ENCODE measurements around the gene FAM83G.

FAM83G gene

GRCh38 chr17:18962494-18962815 lies 42.1 kb downstream of the FAM83G start:
- Histone ChIP-seq H3K27ac (ENCODE audit: extremely low read depth, low read depth, low read length) (no peak overlapping the region), H3K4me3 (ENCODE audit: low read depth, low read length) (no peak overlapping the region), H3K4me1 (ENCODE audit: control insufficient read depth, insufficient read depth, low read length) (peaks cover 5% of the 10 kb centered on the region), H3K9me3 (ENCODE audit: control insufficient read depth, insufficient read depth, low read depth, low read length) (no peaks in the 10 kb centered on the region), H3K36me3 (ENCODE audit: control insufficient read depth in 2 of 2, insufficient read depth in 1 of 2, low read length in 2 of 2) (no peaks in the 10 kb centered on the region)
- CTCF ChIA-PET, result interaction anchor here (0.7 to 3.7 kb wide), 6 partner anchors 10 to 60 kb away, joined by 3 to 31 read pairs (median 3); no protein-coding TSS in a partner anchor
- TF ChIP-seq ZFHX2 (tag by site-specific recombination; conservative IDR thresholded peaks at IDR 0.05), result 0 out of 2 replicates have a peak, but pooled peaks have one; percentile 2
- no peak for TF ChIP-seq GLIS1 (tag by site-specific recombination; IDR thresholded peaks at IDR 0.05)
- POLR2A ChIA-PET, result interaction anchor here (0.9 kb wide), 1 partner anchor 10 kb away, joined by 3 read pairs; no protein-coding TSS in a partner anchor

GRCh38 chr17:18961634-18962493 lies 42.7 kb downstream of the FAM83G start:
- ChIA-PET POLR2A (interaction anchor here (0.8 to 1.0 kb wide), 3 partner anchors 8 to 102 kb away, joined by 3 read pairs; no protein-coding TSS in a partner anchor), CTCF (interaction anchor here (0.6 to 3.7 kb wide), 28 partner anchors 8 to 746 kb away, joined by 3 to 31 read pairs (median 6); partner anchors contain the start of genes FAM83G and SLC5A10)
- TF ChIP-seq ZNF449 (tag by site-specific recombination; IDR thresholded peaks at IDR 0.05) (peak; percentile 64; the same call in 1 of the 2 replicates), ZNF138 (tag by site-specific recombination; IDR thresholded peaks at IDR 0.05; ENCODE audit: borderline replicate concordance) (no peak), ZBTB8A (tag by site-specific recombination; IDR thresholded peaks at IDR 0.05) (no peak), ZFHX2 (tag by site-specific recombination; conservative IDR thresholded peaks at IDR 0.05) (peak; percentile 65), EGR2 (tag by site-specific recombination; IDR thresholded peaks at IDR 0.05; ENCODE audit: low read depth) (peak; percentile 87)
- Histone ChIP-seq H3K4me3 (ENCODE audit: low read depth, low read length) (no peak overlapping the region), H3K27ac (ENCODE audit: extremely low read depth, low read depth, low read length) (no peak overlapping the region), H3K9me3 (ENCODE audit: control insufficient read depth, insufficient read depth, low read depth, low read length) (no peaks in the 10 kb centered on the region), H3K36me3 (ENCODE audit: control insufficient read depth in 2 of 2, insufficient read depth in 1 of 2, low read length in 2 of 2) (no peaks in the 10 kb centered on the region), H3K4me1 (ENCODE audit: control insufficient read depth, insufficient read depth, low read length) (no peaks in the 10 kb centered on the region)

- POLR2A ChIA-PET, result interaction anchor here (0.8 to 1.0 kb wide), 3 partner anchors 9 to 174 kb away, joined by 3 read pairs; no protein-coding TSS in a partner anchor
- no peaks in the 10 kb centered on the region for H3K4me1 ChIP-seq (ENCODE audit: control insufficient read depth, insufficient read depth, low read length)
- H3K27ac ChIP-seq (ENCODE audit: extremely low read depth, low read depth, low read length), result no peak overlapping the region
- no peak overlapping the region for H3K4me3 ChIP-seq (ENCODE audit: low read depth, low read length)
- no peaks in the 10 kb centered on the region for H3K36me3 ChIP-seq (ENCODE audit: control insufficient read depth in 2 of 2, insufficient read depth in 1 of 2, low read length in 2 of 2)
- CTCF ChIA-PET, result interaction anchor here (0.6 to 3.7 kb wide), 35 partner anchors 9 to 770 kb away, joined by 3 to 31 read pairs (median 5); partner anchors contain the start of genes FAM83G and SLC5A10
- H3K9me3 ChIP-seq (ENCODE audit: control insufficient read depth, insufficient read depth, low read depth, low read length), result no peaks in the 10 kb centered on the region
- TF ChIP-seq ZFP69B (tag by site-specific recombination; IDR thresholded peaks at IDR 0.05) (0 out of 2 replicates have a peak, but pooled peaks have one; percentile 20), PATZ1 (tag by site-specific recombination; IDR thresholded peaks at IDR 0.05) (peak; percentile 39; the same call in 1 of the 2 replicates), ZNF184 (tag by site-specific recombination; IDR thresholded peaks at IDR 0.05) (no peak), CTCF (tag by site-specific recombination; IDR thresholded peaks at IDR 0.05) (peak; percentile 89), KLF17 (tag by site-specific recombination; IDR thresholded peaks at IDR 0.05) (peak; percentile 31; the same call in 1 of the 2 replicates), ZNF600 (tag by site-specific recombination; IDR thresholded peaks at IDR 0.05) (peak; percentile 68), ZNF596 (tag by site-specific recombination; IDR thresholded peaks at IDR 0.05) (no peak), ZNF48 (tag by site-specific recombination; IDR thresholded peaks at IDR 0.05) (no peak), ZNF354C (tag by site-specific recombination; IDR thresholded peaks at IDR 0.05; ENCODE audit: borderline replicate concordance, low read depth) (no peak), ZNF529 (tag by site-specific recombination; IDR thresholded peaks at IDR 0.05; ENCODE audit: insufficient replicate concordance) (no peak), ZNF654 (tag by site-specific recombination; IDR thresholded peaks at IDR 0.05; ENCODE audit: low read depth) (peak; percentile 89)
These were observed 43.6 kb downstream of the FAM83G start for GRCh38 chr17:18960803-18961511.
